Neuronal stem cell (in vitro differentiated cells): ENCODE measurements around the gene DLX6.

Experiments
- DNase-seq: peaks from one replicate; pipeline ENCODE4 v3.0.0-alpha.2; 2013; ENCODE audit warnings: low spot score
- H2AFZ ChIP-seq: one replicate; pipeline ENCODE4 v1.6.1; 2013; ENCODE audit warnings: mild to moderate bottlenecking, low read length, inconsistent platforms
- H2AK5ac ChIP-seq: 2 replicates; pipeline ENCODE4 v1.6.1; 2013; ENCODE audit warnings: low read depth, mild to moderate bottlenecking, inconsistent platforms, low read length, moderate library complexity, mixed read lengths
- H2BK120ac ChIP-seq: 2 replicates; pipeline ENCODE4 v1.6.1; 2013; ENCODE audit warnings: low read depth, mild to moderate bottlenecking, inconsistent platforms, low read length, moderate library complexity, mixed read lengths
- H2BK12ac ChIP-seq: one replicate; pipeline ENCODE4 v1.6.1; 2013; ENCODE audit warnings: low read length, inconsistent platforms
- H2BK15ac ChIP-seq: 2 replicates; pipeline ENCODE4 v1.6.1; 2013; ENCODE audit warnings: mild to moderate bottlenecking, low read length, inconsistent platforms, mixed read lengths
- H2BK5ac ChIP-seq: one replicate; pipeline ENCODE4 v1.6.1; 2013; ENCODE audit warnings: inconsistent platforms, mild to moderate bottlenecking, low read length, moderate library complexity
- H3K14ac ChIP-seq: one replicate; pipeline ENCODE4 v1.6.1; 2013; ENCODE audit warnings: low read length, inconsistent platforms
- H3K18ac ChIP-seq: 2 replicates; pipeline ENCODE4 v1.6.1; 2013; ENCODE audit warnings: low read length, inconsistent platforms
- H3K23ac ChIP-seq: 2 replicates; pipeline ENCODE4 v1.6.1; 2013; ENCODE audit warnings: low read depth, mild to moderate bottlenecking, mixed read lengths, low read length, inconsistent platforms; ENCODE audit not compliant: poor library complexity
- H3K27ac ChIP-seq: replicated peaks from 3 replicates; pipeline ENCODE4 v1.5.1; 2013; ENCODE audit warnings: low read length, inconsistent platforms
- H3K27me3 ChIP-seq, 3 experiments: 2 replicates each; pipeline ENCODE4 v1.6.1; 2013; ENCODE audit warnings: low read length in 3 of 3, mild to moderate bottlenecking in 2 of 3, inconsistent platforms in 1 of 3, low read depth in 1 of 3, mixed read lengths in 1 of 3, moderate library complexity in 1 of 3; ENCODE audit not compliant: control insufficient read depth in 3 of 3, insufficient read depth in 3 of 3
- H3K36me3 ChIP-seq, 2 donors: replicated peaks in 1 of 2; 2 replicates each; pipeline ENCODE4 v1.6.1; 2013; ENCODE audit warnings: low read length in 2 of 2; ENCODE audit not compliant: control insufficient read depth in 2 of 2, insufficient read depth in 2 of 2
- H3K4ac ChIP-seq: 2 replicates; pipeline ENCODE4 v1.6.1; 2013; ENCODE audit warnings: inconsistent platforms, mild to moderate bottlenecking, low read length, moderate library complexity
- H3K4me1 ChIP-seq, 2 donors: 1 replicate in 1 of 2; 2 replicates in 1 of 2; pipeline ENCODE4 v1.6.1; 2013; ENCODE audit warnings: low read length in 2 of 2, low read depth in 1 of 2; ENCODE audit not compliant: control insufficient read depth in 2 of 2, insufficient read depth in 1 of 2
- H3K4me2 ChIP-seq: one replicate; pipeline ENCODE4 v1.6.1; 2013; ENCODE audit warnings: mild to moderate bottlenecking, low read length, inconsistent platforms; ENCODE audit not compliant: insufficient read depth, poor library complexity, severe bottlenecking
- H3K4me3 ChIP-seq, 2 donors: 2 replicates each; pipeline ENCODE4 v1.5.1; 2013; ENCODE audit warnings: low read length in 2 of 2, mild to moderate bottlenecking in 2 of 2, inconsistent platforms in 1 of 2, moderate library complexity in 1 of 2
- H3K79me1 ChIP-seq: one replicate; pipeline ENCODE4 v1.6.1; 2013; ENCODE audit warnings: low read depth, mild to moderate bottlenecking, inconsistent platforms, low read length, moderate library complexity
- H3K9ac ChIP-seq: one replicate; pipeline ENCODE4 v1.6.1; 2013; ENCODE audit warnings: mild to moderate bottlenecking, low read depth, low read length, inconsistent platforms; ENCODE audit not compliant: poor library complexity
- H3K9me3 ChIP-seq, 2 donors: replicated peaks in 1 of 2; 2 replicates each; pipeline versions ENCODE3 to v1.6.1; 2013; ENCODE audit warnings: low read length in 2 of 2, mild to moderate bottlenecking in 2 of 2, inconsistent platforms in 1 of 2, low read depth in 1 of 2, mixed read lengths in 1 of 2, moderate library complexity in 1 of 2; ENCODE audit not compliant: control insufficient read depth in 2 of 2, insufficient read depth in 1 of 2
- H4K8ac ChIP-seq: one replicate; pipeline ENCODE4 v1.6.1; 2013; ENCODE audit warnings: low read depth, mild to moderate bottlenecking, inconsistent platforms, low read length, moderate library complexity
- H4K91ac ChIP-seq: one replicate; pipeline ENCODE4 v1.6.1; 2013; ENCODE audit warnings: low read length, low read depth, mild to moderate bottlenecking, inconsistent platforms; ENCODE audit not compliant: poor library complexity
- WGBS, 2 donors: extraction: QIAGEN DNeasy Blood & Tissue Kit; methylation state at CpG; one replicate each; pipeline ENCODE4 v1.1.7; 2013; ENCODE audit warnings: missing lambda C conversion rate in 2 of 2, mixed read lengths in 1 of 2; ENCODE audit not compliant: insufficient read length in 2 of 2, insufficient replicate concordance in 1 of 2; ENCODE audit errors: extremely low coverage in 2 of 2; 5-methylcytosine and 5-hydroxymethylcytosine counted together

DLX6 gene

GRCh38 chr7:96970739-96971138, 34.6 kb upstream of the DLX6 start:
- Histone ChIP-seq H3K14ac (no peak overlapping the region), H2AFZ (no peak overlapping the region), H3K4me1 (no peaks in the 10 kb centered on the region), H3K4me2 (no peak overlapping the region), H2BK15ac (no peak overlapping the region), H3K18ac (no peak overlapping the region), H3K9ac (no peak overlapping the region), H3K9me3 (no peaks in the 10 kb centered on the region), H2BK12ac (no peak overlapping the region), H2AK5ac (no peak overlapping the region), H2BK5ac (no peak overlapping the region), H2BK120ac (no peak overlapping the region), H3K36me3 (no peaks in the 10 kb centered on the region), H4K8ac (no peak overlapping the region), H3K23ac (no peak overlapping the region), H4K91ac (no peak overlapping the region), H3K79me1 (no peaks in the 10 kb centered on the region), H3K27ac (no peak overlapping the region), H3K4me3 (no peak overlapping the region), H3K4ac (no peak overlapping the region), H3K27me3 (peaks cover 0 to 3% (median 0%) of the 10 kb centered on the region in 3 experiments)
- DNase-seq = no peak

GRCh38 chr7:96973986-96974385, 31.4 kb upstream of the DLX6 start:
- no peak for DNase-seq
- H4K91ac ChIP-seq = no peak overlapping the region
- H2BK120ac ChIP-seq = no peak overlapping the region
- H3K23ac ChIP-seq = no peak overlapping the region
- H3K36me3 ChIP-seq = no peaks in the 10 kb centered on the region
- H3K18ac ChIP-seq = no peak overlapping the region
- H2BK5ac ChIP-seq = no peak overlapping the region
- WGBS, 2 donors = no CpG with 5 or more reads among the region's 2 CpGs
- no peak overlapping the region for H2BK15ac ChIP-seq
- no peak overlapping the region for H2BK12ac ChIP-seq
- no peak overlapping the region for H4K8ac ChIP-seq
- H3K4me2 ChIP-seq = no peak overlapping the region
- no peak overlapping the region for H3K4ac ChIP-seq
- no peak overlapping the region for H3K9ac ChIP-seq
- H3K9me3 ChIP-seq = no peaks in the 10 kb centered on the region
- no peak overlapping the region for H3K27ac ChIP-seq
- no peaks in the 10 kb centered on the region for H3K79me1 ChIP-seq
- no peak overlapping the region for H2AFZ ChIP-seq
- no peaks in the 10 kb centered on the region for H3K4me1 ChIP-seq
- H3K4me3 ChIP-seq = no peak overlapping the region
- no peak overlapping the region for H3K14ac ChIP-seq
- no peak overlapping the region for H2AK5ac ChIP-seq
- no peaks in the 10 kb centered on the region for H3K27me3 ChIP-seq

DNA sequence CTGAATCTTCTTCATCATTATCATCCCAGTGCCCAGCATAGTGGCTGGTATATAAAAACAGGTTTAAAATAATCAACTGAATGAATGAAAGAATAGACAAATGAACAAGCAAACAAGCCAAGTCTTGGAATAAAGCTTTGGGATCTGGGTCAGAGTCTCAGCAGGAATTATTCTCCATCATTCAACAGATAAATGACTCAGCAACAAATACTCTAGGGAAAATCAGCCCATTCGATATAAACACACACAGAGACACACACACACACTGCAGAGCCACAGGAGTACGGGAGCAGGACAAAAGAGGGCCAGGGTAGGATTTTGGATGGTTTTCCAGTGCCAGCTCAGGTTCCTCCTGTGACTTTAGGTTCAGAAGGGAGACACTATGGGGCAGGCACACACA, 29.2 kb upstream of the DLX6 start:
- no peaks in the 10 kb centered on the region for H3K79me1 ChIP-seq
- H3K9ac ChIP-seq = no peak overlapping the region
- H3K4me3 ChIP-seq = no peak overlapping the region
- no peak overlapping the region for H2BK15ac ChIP-seq
- no peak overlapping the region for H3K14ac ChIP-seq
- no peak overlapping the region for H2AFZ ChIP-seq
- H3K36me3 ChIP-seq = no peaks in the 10 kb centered on the region
- H3K4me1 ChIP-seq = no peaks in the 10 kb centered on the region
- no peaks in the 10 kb centered on the region for H3K9me3 ChIP-seq
- no CpG with 5 or more reads among the region's 2 CpGs for WGBS, 2 donors
- no peak overlapping the region for H4K8ac ChIP-seq
- H2BK120ac ChIP-seq = no peak overlapping the region
- H2BK5ac ChIP-seq = no peak overlapping the region
- H3K4ac ChIP-seq = no peak overlapping the region
- H4K91ac ChIP-seq = no peak overlapping the region
- no peak for DNase-seq
- no peak overlapping the region for H2AK5ac ChIP-seq
- no peak overlapping the region for H2BK12ac ChIP-seq
- no peaks in the 10 kb centered on the region for H3K27me3 ChIP-seq
- H3K27ac ChIP-seq = no peak overlapping the region
- H3K23ac ChIP-seq = no peak overlapping the region
- H3K4me2 ChIP-seq = no peak overlapping the region
- H3K18ac ChIP-seq = no peak overlapping the region

- Histone ChIP-seq H3K27me3 (no peaks in the 10 kb centered on the region), H2BK5ac (no peak overlapping the region), H3K23ac (no peak overlapping the region), H3K14ac (no peak overlapping the region), H3K4me3 (no peak overlapping the region), H2BK12ac (no peak overlapping the region), H4K91ac (no peak overlapping the region), H2AK5ac (no peak overlapping the region), H3K4ac (no peak overlapping the region), H3K36me3 (no peaks in the 10 kb centered on the region), H3K9ac (no peak overlapping the region), H3K4me1 (no peaks in the 10 kb centered on the region), H3K27ac (no peak overlapping the region), H2BK120ac (no peak overlapping the region), H4K8ac (no peak overlapping the region), H3K18ac (no peak overlapping the region), H3K9me3 (no peaks in the 10 kb centered on the region), H2BK15ac (no peak overlapping the region), H3K79me1 (no peaks in the 10 kb centered on the region), H2AFZ (no peak overlapping the region), H3K4me2 (no peak overlapping the region)
- DNase-seq = no peak
Observed at GRCh38 chr7:96977445-96977844, 27.9 kb upstream of the DLX6 start.
